HepG2 (cell line): ENCODE measurements around the gene ACTN3. TPM values are rescaled to one million over a fixed set of nuclear protein-coding genes. Genes with fewer than 3 reads are reported as not detected.

Experiments
- FOXP1 ChIP-seq, 2 experiments: fragments of 450-650 bp in 1 of 2; IDR thresholded peaks; 2 replicates each; pipeline ENCODE4 v1.6.1; 2017 to 2018; ENCODE audit warnings: antibody characterized with exemption in 1 of 2
- GATAD2A ChIP-seq: IDR thresholded peaks from 2 replicates; pipeline ENCODE4 v1.6.1; 2016
- GFI1 ChIP-seq: sonication (generic); formaldehyde crosslinking; IDR thresholded peaks from 2 replicates; pipeline ENCODE4 v1.5.0; 2020; ENCODE audit warnings: missing genetic modification reagents, mild to moderate bottlenecking, borderline replicate concordance
- HDAC1 ChIP-seq: sonication (generic); formaldehyde crosslinking; IDR thresholded peaks from 2 replicates; pipeline ENCODE4 v1.5.1; 2020; ENCODE audit warnings: mild to moderate bottlenecking, missing genetic modification reagents
- HDAC2 ChIP-seq: sonication (generic); formaldehyde crosslinking; IDR thresholded peaks from 2 replicates; pipeline ENCODE4 v1.4.0; 2020; ENCODE audit warnings: missing genetic modification reagents
- HES4 ChIP-seq: sonication (generic); formaldehyde crosslinking; IDR thresholded peaks from 2 replicates; pipeline ENCODE4 v1.9.0; 2021; ENCODE audit warnings: mild to moderate bottlenecking, missing genetic modification reagents, borderline replicate concordance
- IKZF5 ChIP-seq: IDR thresholded peaks from 2 replicates; pipeline ENCODE4 v1.6.1; 2018; ENCODE audit warnings: missing genetic modification reagents, mild to moderate bottlenecking, missing compliant biosample characterization
- MAX ChIP-seq: IDR thresholded peaks from 2 replicates; pipeline ENCODE4 v1.6.1; 2012; ENCODE audit warnings: inconsistent platforms
- MED1 ChIP-seq: sonication (generic); formaldehyde crosslinking; IDR thresholded peaks from 2 replicates; pipeline ENCODE4 v1.4.0; 2020; ENCODE audit warnings: missing genetic modification reagents
- MEIS1 ChIP-seq: sonication (generic); formaldehyde crosslinking; IDR thresholded peaks from 2 replicates; pipeline ENCODE4 v1.9.0; 2021; ENCODE audit warnings: mild to moderate bottlenecking, missing genetic modification reagents, moderate library complexity, borderline replicate concordance
- NR1H2 ChIP-seq: sonication (generic); formaldehyde crosslinking; IDR thresholded peaks from 2 replicates; pipeline ENCODE4 v1.8.1; 2022; ENCODE audit warnings: low read depth, missing genetic modification reagents, borderline replicate concordance
- RAD21 ChIP-seq: fragments of 450-650 bp; formaldehyde crosslinking; IDR thresholded peaks from 2 replicates; pipeline ENCODE4 v1.5.0; 2020; ENCODE audit warnings: mild to moderate bottlenecking
- RCOR2 ChIP-seq: IDR thresholded peaks from 2 replicates; pipeline ENCODE4 v1.6.1; 2016; ENCODE audit warnings: missing biosample characterization, missing genetic modification reagents
- REL ChIP-seq: sonication (generic); formaldehyde crosslinking; conservative IDR thresholded peaks from 2 replicates; pipeline ENCODE4 v1.8.0; 2022; ENCODE audit warnings: mild to moderate bottlenecking, missing genetic modification reagents, moderate library complexity
- SMC3 ChIP-seq: IDR thresholded peaks from 2 replicates; pipeline ENCODE4 v1.6.1; 2011; ENCODE audit warnings: low read length, improper control_type of control experiment
- YY1 ChIP-seq: IDR thresholded peaks from 2 replicates; pipeline ENCODE4 v1.6.1; 2011; ENCODE audit warnings: low read length, low read depth, moderate library complexity, mild to moderate bottlenecking; ENCODE audit not compliant: insufficient read depth, insufficient replicate concordance
- ZBTB7B ChIP-seq: sonication (generic); formaldehyde crosslinking; IDR thresholded peaks from 2 replicates; pipeline ENCODE4 v1.4.0; 2020; ENCODE audit warnings: missing genetic modification reagents
- ZFP90 ChIP-seq: sonication (generic); formaldehyde crosslinking; IDR thresholded peaks from 2 replicates; pipeline ENCODE4 v1.8.0; 2022; ENCODE audit warnings: missing genetic modification reagents, mild to moderate bottlenecking, inconsistent platforms, borderline replicate concordance
- ZKSCAN5 ChIP-seq: sonication (generic); formaldehyde crosslinking; IDR thresholded peaks from 2 replicates; pipeline ENCODE4 v1.5.1; 2020; ENCODE audit warnings: mild to moderate bottlenecking, missing genetic modification reagents
- ZNF101 ChIP-seq: sonication (generic); formaldehyde crosslinking; IDR thresholded peaks from 2 replicates; pipeline ENCODE4 v1.4.0; 2020; ENCODE audit warnings: mild to moderate bottlenecking, low read depth, missing genetic modification reagents, borderline replicate concordance
- ZNF124 ChIP-seq: sonication (generic); formaldehyde crosslinking; IDR thresholded peaks from 2 replicates; pipeline ENCODE4 v1.4.0; 2020; ENCODE audit warnings: missing genetic modification reagents
- ZNF276 ChIP-seq: sonication (generic); formaldehyde crosslinking; IDR thresholded peaks from 2 replicates; pipeline ENCODE4 v1.4.0; 2020; ENCODE audit warnings: mild to moderate bottlenecking, low read depth, missing genetic modification reagents
- ZNF430 ChIP-seq: sonication (generic); formaldehyde crosslinking; IDR thresholded peaks from 2 replicates; pipeline ENCODE4 v1.9.0; 2021; ENCODE audit warnings: mild to moderate bottlenecking, missing genetic modification reagents
- ZNF44 ChIP-seq: sonication (generic); formaldehyde crosslinking; IDR thresholded peaks from 2 replicates; pipeline ENCODE4 v1.5.1; 2020; ENCODE audit warnings: mild to moderate bottlenecking, missing genetic modification reagents
- ZNF558 ChIP-seq: sonication (generic); formaldehyde crosslinking; IDR thresholded peaks from 2 replicates; pipeline ENCODE4 v1.9.0; 2022; ENCODE audit warnings: mild to moderate bottlenecking, missing genetic modification reagents, borderline replicate concordance
- ZNF563 ChIP-seq: sonication (generic); formaldehyde crosslinking; IDR thresholded peaks from 2 replicates; pipeline ENCODE4 v1.8.0; 2022; ENCODE audit warnings: mild to moderate bottlenecking, moderate library complexity, missing genetic modification reagents
- ZNF567 ChIP-seq: sonication (generic); formaldehyde crosslinking; IDR thresholded peaks from 2 replicates; pipeline ENCODE4 v1.8.1; 2023; ENCODE audit warnings: mild to moderate bottlenecking, missing genetic modification reagents, borderline replicate concordance
- ZNF709 ChIP-seq: sonication (generic); formaldehyde crosslinking; IDR thresholded peaks from 2 replicates; pipeline ENCODE4 v1.5.0; 2020; ENCODE audit warnings: mild to moderate bottlenecking, missing genetic modification reagents
- ZNF775 ChIP-seq: sonication (generic); formaldehyde crosslinking; IDR thresholded peaks from 2 replicates; pipeline ENCODE4 v1.4.0; 2020; ENCODE audit warnings: missing genetic modification reagents, mild to moderate bottlenecking, moderate library complexity, borderline replicate concordance
- ZNF841 ChIP-seq: sonication (generic); formaldehyde crosslinking; IDR thresholded peaks from 2 replicates; pipeline ENCODE4 v1.8.1; 2023; ENCODE audit warnings: missing genetic modification reagents, borderline replicate concordance
- polyA plus RNA-seq, 8 experiments: library from polyadenylated mRNA; depleted of rRNA in 3 of 8; stranded (reverse) in 7 of 8; unstranded in 1 of 8; fragments of >200 nt; fragmentation: Illumina TruSeq in 4 of 8; extraction: Trizol in 4 of 8; gene quantifications; 2 replicates each; pipeline versions ENCODE4 v1.2.1 to v1.2.3, GENCODE V29; 2011 to 2016; ENCODE audit warnings: low read depth in 4 of 8, missing spikeins in 1 of 8, mixed read lengths in 1 of 8; ENCODE audit not compliant: insufficient read depth in 1 of 8
- total RNA-seq, 5 experiments: library from RNA; depleted of rRNA; stranded (reverse); fragments of >200 nt; fragmentation: Illumina TruSeq; extraction: Trizol; gene quantifications; 2 replicates each; pipeline ENCODE4 v1.2.3, GENCODE V29; 2016; ENCODE audit warnings: low read depth in 1 of 5

Gene ACTN3
- total and polyA plus RNA-seq, 2 of the 13 experiments (the other 11 are each of a cell fraction or from before 2014, with no cell fraction given): 0.04 to 0.09 TPM

GRCh38 chr11:66579017-66579606 is 32.4 kb downstream of the ACTN3 start (continued):
- TF ChIP-seq ZNF775 (CRISPR knock-in tag) (peak; percentile 99), HDAC2 (CRISPR knock-in tag) (peak; percentile 17; the same call in 1 of the 2 replicates), ZNF101 (CRISPR knock-in tag) (no peak), ZNF841 (CRISPR knock-in tag) (no peak), SMC3 (peak; percentile 61), GFI1 (no peak), FOXP1 (IDR thresholded peaks at IDR 0.05) (no peak), FOXP1 (CRISPR knock-in tag; IDR thresholded peaks at IDR 0.05) (no peak), MED1 (peak; percentile 38; the same call in 1 of the 2 replicates), ZFP90 (CRISPR knock-in tag) (0 out of 2 replicates have a peak, but pooled peaks have one; percentile 27), MEIS1 (CRISPR knock-in tag) (no peak), ZNF709 (CRISPR knock-in tag) (no peak), REL (CRISPR knock-in tag) (no peak), ZNF430 (0 out of 2 replicates have a peak, but pooled peaks have one; percentile 36), ZNF276 (no peak), HDAC1 (CRISPR knock-in tag) (no peak), ZNF124 (0 out of 2 replicates have a peak, but pooled peaks have one; percentile 28), YY1 (peak; percentile 37), ZNF558 (no peak), MAX (0 out of 2 replicates have a peak, but pooled peaks have one; percentile 37), ZNF567 (0 out of 2 replicates have a peak, but pooled peaks have one; percentile 24), ZNF44 (CRISPR knock-in tag) (no peak), ZNF563 (CRISPR knock-in tag) (no peak), NR1H2 (CRISPR knock-in tag) (no peak), RAD21 (CRISPR knock-in tag) (peak; percentile 93), IKZF5 (CRISPR knock-in tag) (0 out of 2 replicates have a peak, but pooled peaks have one; percentile 54), RCOR2 (CRISPR knock-in tag) (no peak), ZKSCAN5 (CRISPR knock-in tag) (peak; percentile 75), ZBTB7B (CRISPR knock-in tag) (0 out of 2 replicates have a peak, but pooled peaks have one; percentile 50), HES4 (CRISPR knock-in tag) (no peak), GATAD2A (0 out of 2 replicates have a peak, but pooled peaks have one; percentile 30)
